Body of pancreas (tissue), 4 donors: ENCODE data around the gene AHCYL1. TPM values are rescaled to one million over a fixed set of nuclear protein-coding genes. Genes with fewer than 3 reads are reported as not detected.

Experiments used
- ATAC-seq: fragments of 150-250 bp; one replicate; pipeline ENCODE4 v1.9.1; 2016
- DNase-seq, 4 donors: peaks; one replicate each; pipeline ENCODE4 v3.0.0-alpha.2; 2019
- H3K27ac ChIP-seq, 4 donors: fragments of 200-600 bp; sonication (generic); 1 replicate in 3 of 4; 2 replicates in 1 of 4; pipeline versions ENCODE4 v1.5.1 to v1.6.1; 2016 to 2019; ENCODE audit warnings: mild to moderate bottlenecking in 1 of 4, mixed read lengths in 1 of 4, moderate library complexity in 1 of 4
- H3K27me3 ChIP-seq, 2 donors: fragments of 200-600 bp; sonication (generic); one replicate each; pipeline ENCODE4 v1.6.0; 2016; ENCODE audit warnings: mild to moderate bottlenecking in 1 of 2
- H3K36me3 ChIP-seq, 2 donors: fragments of 200-600 bp; sonication (generic); replicated peaks in 1 of 2; 2 replicates each; pipeline ENCODE4 v1.5.1; 2016; ENCODE audit warnings: low read depth in 2 of 2; ENCODE audit not compliant: insufficient read depth in 1 of 2
- H3K4me1 ChIP-seq: fragments of 200-600 bp; sonication (generic); one replicate; pipeline ENCODE4 v1.6.0; 2016
- H3K4me3 ChIP-seq, 2 donors: fragments of 200-600 bp; sonication (generic); 1 replicate in 1 of 2; 2 replicates in 1 of 2; pipeline ENCODE4 v1.5.1; 2016 to 2019
- H3K9me3 ChIP-seq, 3 donors: fragments of 200-600 bp; sonication (generic); 1 replicate in 2 of 3; 2 replicates in 1 of 3; pipeline ENCODE4 v1.5.1; 2016
- CTCF ChIP-seq, 7 experiments: fragments of 450-650 bp in 4 of 7; fragments of 200-600 bp in 3 of 7; sonication (generic) in 3 of 7; IDR thresholded peaks; one replicate each; pipeline ENCODE4 v1.5.1; 2016 to 2019; ENCODE audit warnings: antibody characterized with exemption in 7 of 7
- POLR2A ChIP-seq, 3 donors: fragments of 450-650 bp; IDR thresholded peaks; one replicate each; pipeline ENCODE4 v1.6.1; 2016; ENCODE audit warnings: antibody characterized with exemption in 3 of 3, mild to moderate bottlenecking in 2 of 3
- WGBS, 2 donors: methylation state at CpG; one replicate each; pipeline ENCODE4 v1.1.5; 2017; 5-methylcytosine and 5-hydroxymethylcytosine counted together
- intact Hi-C: fragments of 100-400 bp; cut with DNase I; formaldehyde crosslinking; loops from one replicate; pipeline ENCODE4 v1.15.1; 2023
- total RNA-seq, 2 donors: library from RNA; depleted of rRNA; stranded (reverse); fragments of >200 nt; gene quantifications; one replicate each; pipeline ENCODE4 v1.1.0, GENCODE V29; 2016

Gene AHCYL1
- total RNA-seq, 2 donors from 2014 or later, result 38.4 to 61.6 TPM

DNA sequence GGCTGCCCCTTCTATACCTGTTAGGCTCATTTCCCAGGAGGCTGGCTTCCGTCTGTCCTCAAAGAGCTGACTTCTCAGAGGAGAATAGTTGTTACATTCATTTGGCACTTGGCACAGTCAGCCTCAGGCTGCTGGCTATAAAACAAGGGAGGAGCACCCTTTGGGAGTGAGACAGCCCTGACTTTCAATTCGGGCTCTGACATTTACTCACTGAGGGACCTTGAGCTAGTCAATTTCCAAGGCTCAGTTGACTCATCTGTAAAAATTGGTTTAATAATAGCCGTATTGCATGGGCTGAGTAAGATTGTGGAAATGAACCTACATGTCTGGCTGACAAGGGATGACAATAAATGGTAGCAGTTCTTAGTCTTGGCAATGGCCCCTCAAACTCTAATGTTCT, 72.2 kb downstream of the AHCYL1 start:
- no peaks in the 10 kb centered on the region for H3K4me1 ChIP-seq
- intact Hi-C loops, result no loop called here
- H3K4me3 ChIP-seq, result no peak overlapping the region
- H3K36me3 ChIP-seq, result peaks cover 3 to 22% of the 10 kb centered on the region in 2 donors
- H3K9me3 ChIP-seq, result no peaks in the 10 kb centered on the region
- H3K27ac ChIP-seq, result no peak overlapping the region
- DNase-seq (no peak), ATAC-seq (no peak)
- TF ChIP-seq CTCF (IDR thresholded peaks at IDR 0.05) (no peak), POLR2A (IDR thresholded peaks at IDR 0.05) (no peak)
- 70 to 84% methylated on average over 3 of the region's 3 CpGs for WGBS, 2 donors
- H3K27me3 ChIP-seq, result no peaks in the 10 kb centered on the region

DNA sequence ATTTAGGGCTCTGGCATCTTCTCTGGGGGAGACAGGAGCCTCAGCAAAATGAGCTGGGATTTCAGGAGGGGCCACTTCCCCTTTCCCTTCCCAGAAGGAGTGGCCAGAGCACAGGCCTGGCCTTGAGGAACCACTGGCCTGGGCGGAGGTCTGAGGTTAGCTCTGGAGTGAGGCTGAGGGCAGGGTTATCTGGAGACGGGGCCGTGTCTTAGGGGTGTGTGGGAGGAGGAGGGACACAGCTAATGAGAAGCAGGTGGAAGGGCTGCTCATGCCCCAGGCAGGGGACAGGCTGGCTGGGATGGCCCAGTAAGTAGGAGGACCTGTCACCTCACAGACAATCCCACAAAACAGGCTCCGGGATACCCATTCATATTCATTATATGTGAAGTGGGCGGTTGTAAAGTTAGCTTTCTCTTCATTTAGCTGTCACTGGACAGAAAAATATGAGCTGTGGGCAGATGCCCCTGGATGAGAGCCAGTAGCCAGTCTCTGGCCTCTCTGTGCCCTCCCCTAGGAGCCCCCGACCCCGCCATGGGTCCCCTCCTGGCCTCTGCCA, 73.5 kb downstream of the AHCYL1 start:
- Histone ChIP-seq H3K9me3 (no peaks in the 10 kb centered on the region), H3K27ac (no peak overlapping the region), H3K4me3 (no peak overlapping the region), H3K36me3 (peaks cover 3 to 21% of the 10 kb centered on the region in 2 donors), H3K4me1 (no peaks in the 10 kb centered on the region), H3K27me3 (no peaks in the 10 kb centered on the region)
- ATAC-seq (no peak), DNase-seq (no peak)
- WGBS, 2 donors, result 79 to 87% methylated on average over 7 of the region's 7 CpGs
- intact Hi-C loops, result no loop called here
- TF ChIP-seq CTCF (IDR thresholded peaks at IDR 0.05) (no peak), POLR2A (IDR thresholded peaks at IDR 0.05) (no peak)

- H3K9me3 ChIP-seq, result no peaks in the 10 kb centered on the region
- no peak for ATAC-seq
- peaks cover 3 to 19% of the 10 kb centered on the region in 2 donors for H3K36me3 ChIP-seq
- no peak for DNase-seq
- H3K4me3 ChIP-seq, result no peak overlapping the region
- 75 to 78% methylated on average over 1 of the region's 1 CpG for WGBS, 2 donors
- intact Hi-C loops, result no loop called here
- no peaks in the 10 kb centered on the region for H3K4me1 ChIP-seq
- no peak for TF ChIP-seq CTCF (IDR thresholded peaks at IDR 0.05)
- TF ChIP-seq POLR2A (IDR thresholded peaks at IDR 0.05), result no peak
- H3K27ac ChIP-seq, result no peak overlapping the region
- no peaks in the 10 kb centered on the region for H3K27me3 ChIP-seq
Measured at GRCh38 chr1:110058591-110058990, 74.0 kb downstream of the AHCYL1 start.

GRCh38 chr1:110059133-110059863, 74.7 kb downstream of the AHCYL1 start:
- intact Hi-C loops, result no loop called here
- H3K36me3 ChIP-seq, result peaks cover 3 to 16% of the 10 kb centered on the region in 2 donors
- DNase-seq, result no peak

More at GRCh38 chr1:110059133-110059863, 74.7 kb downstream of the AHCYL1 start:
- 86 to 99% methylated on average over 6 of the region's 6 CpGs for WGBS, 2 donors
- no peaks in the 10 kb centered on the region for H3K27me3 ChIP-seq
- no peak overlapping the region for H3K27ac ChIP-seq
- no peak for ATAC-seq
- H3K4me1 ChIP-seq, result no peaks in the 10 kb centered on the region
- TF ChIP-seq POLR2A (IDR thresholded peaks at IDR 0.05) (no peak), CTCF (IDR thresholded peaks at IDR 0.05) (no peak)
- H3K9me3 ChIP-seq, result no peaks in the 10 kb centered on the region
- H3K4me3 ChIP-seq, result no peak overlapping the region
